Measurements from ENCODE around the gene CSTB. TPM values are rescaled to one million over a fixed set of nuclear protein-coding genes. Genes with fewer than 3 reads are reported as not detected.

CSTB gene
- total and polyA plus RNA-seq, 2 of the 8 experiments (the other 6 are each of a cell fraction or from before 2014, with no cell fraction given): 53.8 to 64.1 TPM

DNA sequence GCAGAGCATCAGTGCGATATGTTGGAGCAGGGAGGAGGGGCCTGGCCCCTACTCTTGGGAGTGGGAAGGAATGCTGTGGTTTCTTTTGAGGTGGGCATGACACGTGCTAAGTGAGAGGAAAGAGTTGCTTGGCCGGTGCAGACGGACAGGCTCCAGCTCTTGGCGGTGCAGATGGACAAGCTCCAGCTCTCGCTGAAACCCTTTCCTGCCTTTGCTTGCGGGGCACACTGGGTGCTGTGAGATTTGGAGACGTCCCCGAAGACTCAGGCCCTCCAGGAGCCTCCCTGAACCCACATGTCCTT, 41.2 kb downstream of the CSTB start:
- 95% methylated on average over 9 of the region's 9 CpGs; no CpG with 5 or more reads in 1 of the 2 experiments for WGBS, 2 experiments (ENCODE audit: extremely low coverage in 1 of 2, insufficient coverage in 1 of 2, insufficient read length in 1 of 2, insufficient replicate concordance in 2 of 2, low coverage in 1 of 2, low lambda C conversion rate in 2 of 2, missing lambda C conversion rate in 1 of 2)
- H2BK15ac ChIP-seq (ENCODE audit: low read length): no peak overlapping the region
- H2BK120ac ChIP-seq (replicated peaks; ENCODE audit: low read depth, low read length): no peak overlapping the region
- ChIA-PET CTCF (ENCODE audit: partially characterized antibody) (interaction anchor here (0.8 kb wide), 1 partner anchor 25 kb away, joined by 3 read pairs; no protein-coding TSS in a partner anchor), POLR2A (ENCODE audit: partially characterized antibody) (interaction anchor here (1.3 to 4.3 kb wide), 2 partner anchors 12 to 33 kb away, joined by 3 to 17 read pairs; no protein-coding TSS in a partner anchor)
- H4K5ac ChIP-seq (ENCODE audit: insufficient read length, low read depth, low read length): no peak overlapping the region
- no peak overlapping the region for H2BK12ac ChIP-seq (ENCODE audit: low read depth, low read length)
- H3K4me3 ChIP-seq (ENCODE audit: extremely low read depth in 1 of 4, insufficient read depth in 2 of 4, low read depth in 3 of 4, low read length in 4 of 4): no peak overlapping the region
- peaks cover 2% of the 10 kb centered on the region; the same call in 1 of the 2 replicates for H3K79me1 ChIP-seq (ENCODE audit: low read depth, low read length)
- no peaks in the 10 kb centered on the region for H3K36me3 ChIP-seq (ENCODE audit: control insufficient read depth in 2 of 4, insufficient read depth in 4 of 4, low read length in 3 of 4)
- H3K23me2 ChIP-seq (ENCODE audit: low read depth, low read length): no peaks in the 10 kb centered on the region
- no peak overlapping the region for H4K91ac ChIP-seq (replicated peaks; ENCODE audit: insufficient read length, low read length)
- DNase-seq (ENCODE audit: low read depth in 1 of 2, low spot score in 2 of 2) (no peak), FAIRE-seq (no peak)
- no peak overlapping the region for H3K18ac ChIP-seq (ENCODE audit: extremely low read depth, low read length)
- peak overlapping the region; percentile 46; the same call in 1 of the 2 replicates for H4K8ac ChIP-seq (ENCODE audit: extremely low read depth, insufficient read depth, low read length)
- peaks cover 0 to 26% of the 10 kb centered on the region in 2 experiments; a peak in 3 of 4 replicates for H3K79me2 ChIP-seq (ENCODE audit: control insufficient read depth in 1 of 2, insufficient read depth in 2 of 2, low read length in 2 of 2)
- H3K27ac ChIP-seq (ENCODE audit: low read depth, low read length): no peak overlapping the region
- H2BK5ac ChIP-seq (ENCODE audit: low read depth, low read length): peak overlapping the region; percentile 35; the same call in 1 of the 2 replicates
- no peak overlapping the region for H3K56ac ChIP-seq (replicated peaks; ENCODE audit: insufficient read length, low read depth, low read length)
- H3K9ac ChIP-seq (replicated peaks in 1 of 4; ENCODE audit: extremely low read depth in 1 of 4, low read depth in 3 of 4, low read length in 3 of 4): no peak overlapping the region
- H3K23ac ChIP-seq (ENCODE audit: insufficient read length): no peak overlapping the region
- H2AFZ ChIP-seq (ENCODE audit: low read length): no peak overlapping the region
- H3K14ac ChIP-seq (ENCODE audit: insufficient read length): no peak overlapping the region
- H3K4me2 ChIP-seq (ENCODE audit: insufficient read depth in 1 of 2, low read depth in 2 of 2, low read length in 2 of 2): no peak overlapping the region
- no peak overlapping the region for H2BK20ac ChIP-seq (ENCODE audit: low read length)
- peaks cover 4 to 21% of the 10 kb centered on the region in 2 experiments for H4K20me1 ChIP-seq (replicated peaks in 1 of 2; ENCODE audit: control insufficient read depth in 1 of 2, insufficient read depth in 2 of 2, low read length in 2 of 2)
- no peaks in the 10 kb centered on the region for H3K9me3 ChIP-seq (ENCODE audit: insufficient read depth in 2 of 2, low read depth in 1 of 2, low read length in 1 of 2)
- no peak overlapping the region for H3K4ac ChIP-seq (replicated peaks; ENCODE audit: insufficient read length, low read depth, low read length)
- peaks cover 0 to 1% (median under 1%) of the 10 kb centered on the region in 4 experiments; a peak in 4 of 7 replicates for H3K4me1 ChIP-seq (replicated peaks in 1 of 4; ENCODE audit: control insufficient read depth in 3 of 4, insufficient read depth in 4 of 4, low read length in 3 of 4)
- no peak overlapping the region for H2AK5ac ChIP-seq (ENCODE audit: low read depth, low read length)
- H3K27me3 ChIP-seq (replicated peaks in 1 of 4; ENCODE audit: control insufficient read depth in 3 of 4, extremely low read depth in 1 of 4, insufficient read depth in 3 of 4, low read length in 3 of 4): no peaks in the 10 kb centered on the region
- TF ChIP-seq CREB1 (IDR thresholded peaks at IDR 0.05) (no peak), SP1 (IDR thresholded peaks at IDR 0.05; ENCODE audit: low read depth, low read length) (no peak), CHD1 (IDR thresholded peaks at IDR 0.05; ENCODE audit: low read depth, low read length) (no peak), RXRA (IDR thresholded peaks at IDR 0.05; ENCODE audit: insufficient read depth, low read depth, low read length) (no peak), CBX5 (IDR thresholded peaks at IDR 0.05; ENCODE audit: low read depth, low read length) (no peak), HDAC6 (IDR thresholded peaks at IDR 0.05; ENCODE audit: low read depth, low read length) (no peak), RNF2 (IDR thresholded peaks at IDR 0.05; ENCODE audit: borderline replicate concordance, low read depth, low read length, missing control alignments, poor library complexity, severe bottlenecking) (no peak), PHF8 (conservative IDR thresholded peaks at IDR 0.05; ENCODE audit: low read depth, low read length) (no peak), TAF7 (optimal IDR thresholded peaks at IDR 0.05; ENCODE audit: borderline replicate concordance, low read depth, low read length) (no peak), SAP30 (IDR thresholded peaks at IDR 0.05; ENCODE audit: insufficient read depth, insufficient replicate concordance, low read length) (no peak), RBBP5 (IDR thresholded peaks at IDR 0.05; ENCODE audit: borderline replicate concordance, low read depth, low read length) (no peak), CBX8 (IDR thresholded peaks at IDR 0.05; ENCODE audit: borderline replicate concordance, low read depth, low read length) (no peak), TAF1 (IDR thresholded peaks at IDR 0.05; ENCODE audit: low read depth, low read length) (no peak)
- TF ChIP-seq, protein P1, sequence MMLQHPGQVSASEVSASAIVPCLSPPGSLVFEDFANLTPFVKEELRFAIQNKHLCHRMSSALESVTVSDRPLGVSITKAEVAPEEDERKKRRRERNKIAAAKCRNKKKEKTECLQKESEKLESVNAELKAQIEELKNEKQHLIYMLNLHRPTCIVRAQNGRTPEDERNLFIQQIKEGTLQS (IDR thresholded peaks at IDR 0.05; ENCODE audit: insufficient read depth, low read depth, low read length): no peak
